T-helper 2 cell treated with Interferon-gamma antibody and Interleukin-4, amounts not matched to agents 100 ng/mL and 5 ng/mL, for 36 hours (primary cell): ENCODE results near the gene GET3. TPM values are rescaled to one million over a fixed set of nuclear protein-coding genes. Genes with fewer than 3 reads are reported as not detected.

Experiments used
- intact Hi-C: fragments of 100-400 bp; cut with micrococcal nuclease; formaldehyde crosslinking; loops from one replicate; pipeline ENCODE4 v1.15.1; 2023
- total RNA-seq: library from RNA; stranded (reverse); gene quantifications from 2 replicates; pipeline ENCODE4 v1.2.3, GENCODE V29; 2022

Gene GET3
- total RNA-seq, 1 donor from 2014 or later: 68.5 TPM

DNA sequence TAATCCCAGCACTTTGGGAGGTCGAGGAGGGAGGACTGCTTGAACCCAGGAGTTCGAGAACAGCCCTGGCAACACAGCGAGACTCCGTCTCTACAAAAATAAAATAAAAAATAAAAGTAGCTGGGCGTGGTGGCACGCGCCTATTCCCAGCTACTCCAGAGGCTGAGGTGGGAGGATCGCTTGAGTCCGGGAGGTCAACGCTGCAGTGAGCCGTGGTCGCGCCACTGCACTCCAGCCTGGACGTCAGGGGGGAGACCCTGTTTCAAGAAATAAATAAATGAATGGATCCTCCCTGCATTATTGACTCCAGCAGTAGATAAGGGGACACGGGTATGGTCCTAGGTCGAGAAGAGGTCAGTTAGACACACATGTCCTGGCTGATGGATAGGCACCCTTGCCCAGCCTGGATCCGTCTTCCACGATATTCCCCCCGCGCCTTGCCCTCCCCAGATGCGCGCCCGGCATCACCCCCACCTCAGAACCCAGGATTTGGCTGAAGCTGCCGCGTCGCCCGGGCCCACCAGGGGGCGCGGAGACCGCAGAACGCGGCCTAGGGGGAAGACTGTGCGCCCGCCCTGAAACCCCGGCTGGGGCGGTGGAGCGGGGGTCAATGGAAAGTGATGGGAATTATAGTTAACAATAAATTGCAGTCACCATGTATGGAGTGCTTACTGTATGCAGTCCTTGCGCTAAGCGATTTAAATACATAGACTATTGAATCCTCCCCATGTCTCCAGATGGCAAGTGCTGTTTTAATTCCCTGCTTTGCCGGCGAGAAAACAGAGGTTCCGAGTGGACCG, 40.1 kb downstream of the GET3 start:
- intact Hi-C loops: loop anchor here (1.0 kb wide), 2 partner anchors 12 to 19 kb away; no protein-coding TSS in a partner anchor

DNA sequence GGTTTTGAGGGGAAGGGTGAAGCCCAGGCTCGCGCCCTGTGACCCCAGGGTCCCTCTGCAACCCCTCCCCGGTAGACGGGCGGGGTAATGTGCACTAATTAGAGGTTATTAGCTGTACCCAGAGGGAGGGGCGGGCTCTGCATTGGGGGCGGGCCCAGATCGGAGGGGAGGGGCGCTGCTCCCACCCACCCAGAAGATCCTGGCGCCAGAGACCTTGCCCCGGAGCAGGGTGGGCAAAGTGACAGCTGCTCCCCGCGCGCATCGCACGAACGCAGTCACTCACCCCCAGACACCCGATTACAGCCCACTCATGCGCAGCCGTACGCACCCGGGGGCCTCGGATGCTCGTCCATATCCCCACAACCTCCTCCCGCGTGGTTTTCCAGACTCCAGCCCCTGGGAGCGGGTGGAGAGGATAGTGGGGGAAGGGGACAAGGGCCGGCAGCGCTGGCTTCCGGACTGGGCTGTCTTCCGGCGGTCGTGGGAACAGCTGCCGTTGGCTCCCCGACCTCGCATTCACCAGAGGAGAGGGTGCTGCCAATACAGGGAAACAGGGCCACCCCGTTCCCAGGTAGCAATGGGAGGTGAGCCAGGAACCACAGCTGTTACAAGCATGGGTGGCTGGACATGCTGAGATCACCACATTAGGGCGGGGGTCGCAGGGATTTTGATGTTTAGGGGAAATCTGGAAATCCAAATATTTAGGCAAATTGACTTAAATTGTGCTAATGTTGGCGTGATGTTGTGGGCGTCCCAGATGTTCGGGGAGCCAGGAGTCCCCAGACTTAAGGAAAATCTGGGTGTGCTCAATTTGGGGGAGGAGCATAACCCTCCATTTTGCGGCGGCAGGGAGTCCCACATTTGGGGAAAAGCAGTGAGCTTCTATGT, 41.0 kb downstream of the GET3 start:
- intact Hi-C loops: no loop called here

DNA sequence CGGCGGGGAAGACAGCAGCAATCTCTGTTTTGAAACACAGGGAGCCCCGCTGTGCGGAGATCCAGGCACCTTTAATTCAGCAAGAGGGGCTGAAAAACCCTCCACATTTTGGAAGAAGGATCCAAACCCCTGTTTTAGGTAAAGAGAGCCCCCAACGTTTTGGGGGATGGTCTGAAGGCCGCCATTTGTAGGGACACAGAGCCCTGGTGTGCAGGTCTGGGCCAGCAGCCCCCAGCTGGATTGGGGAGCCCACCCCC, 41.5 kb downstream of the GET3 start:
- intact Hi-C loops: no loop called here

DNA sequence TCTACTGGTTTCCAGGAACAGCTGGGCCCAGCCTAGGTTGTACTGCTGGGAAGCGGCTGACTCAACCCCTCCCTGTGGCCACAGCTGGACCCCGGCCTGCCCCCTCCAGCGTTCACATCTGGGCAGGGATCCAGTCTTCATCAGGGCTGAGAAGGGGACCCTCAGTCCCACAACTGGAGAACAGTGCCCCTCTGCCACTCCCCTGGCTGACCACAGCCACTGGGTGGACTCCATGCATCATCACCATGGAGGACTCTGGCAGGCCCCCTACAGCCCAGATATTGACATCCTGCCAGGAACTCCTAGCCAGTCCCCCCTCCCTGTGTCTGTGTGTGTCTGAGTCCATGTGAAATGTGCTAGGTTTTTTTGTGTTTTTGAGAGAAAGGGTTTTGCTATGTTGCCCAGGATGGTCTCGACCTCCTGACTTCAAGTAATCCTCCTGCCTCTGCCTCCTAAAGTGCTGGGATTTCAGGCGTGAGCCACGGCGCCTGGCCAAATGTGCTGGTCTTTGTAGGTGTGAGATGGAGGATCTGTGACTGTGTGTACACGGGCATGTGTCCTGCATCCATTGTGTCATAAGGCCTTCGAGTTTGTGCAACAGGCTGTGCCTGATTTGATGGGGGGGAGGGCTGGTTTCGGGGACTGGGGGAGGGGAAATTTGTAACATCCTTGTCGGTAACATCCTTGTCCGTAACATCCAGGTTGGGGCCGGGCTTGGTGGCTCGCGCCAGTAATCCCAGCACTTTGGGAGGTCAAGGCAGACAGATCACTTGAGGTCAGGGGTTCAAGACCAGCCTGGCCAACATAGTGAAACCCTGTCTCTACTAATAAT, 42.1 kb downstream of the GET3 start:
- intact Hi-C loops: no loop called here

DNA sequence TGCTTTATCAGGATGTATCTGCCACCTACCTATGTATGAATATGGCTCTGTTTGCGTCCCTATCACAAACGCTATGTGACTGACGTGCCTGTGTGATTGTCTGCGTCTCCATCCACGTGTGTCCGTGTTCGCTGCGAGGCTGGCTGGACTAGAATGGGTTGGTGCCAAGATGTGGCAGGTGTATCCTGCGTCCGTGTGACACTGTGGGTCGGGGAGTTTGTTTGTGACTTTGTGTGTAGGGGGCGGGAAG, 44.8 kb downstream of the GET3 start:
- intact Hi-C loops: loop anchor here (1.0 kb wide), 1 partner anchor 9 kb away; the partner anchor contains the start of gene JUNB

DNA sequence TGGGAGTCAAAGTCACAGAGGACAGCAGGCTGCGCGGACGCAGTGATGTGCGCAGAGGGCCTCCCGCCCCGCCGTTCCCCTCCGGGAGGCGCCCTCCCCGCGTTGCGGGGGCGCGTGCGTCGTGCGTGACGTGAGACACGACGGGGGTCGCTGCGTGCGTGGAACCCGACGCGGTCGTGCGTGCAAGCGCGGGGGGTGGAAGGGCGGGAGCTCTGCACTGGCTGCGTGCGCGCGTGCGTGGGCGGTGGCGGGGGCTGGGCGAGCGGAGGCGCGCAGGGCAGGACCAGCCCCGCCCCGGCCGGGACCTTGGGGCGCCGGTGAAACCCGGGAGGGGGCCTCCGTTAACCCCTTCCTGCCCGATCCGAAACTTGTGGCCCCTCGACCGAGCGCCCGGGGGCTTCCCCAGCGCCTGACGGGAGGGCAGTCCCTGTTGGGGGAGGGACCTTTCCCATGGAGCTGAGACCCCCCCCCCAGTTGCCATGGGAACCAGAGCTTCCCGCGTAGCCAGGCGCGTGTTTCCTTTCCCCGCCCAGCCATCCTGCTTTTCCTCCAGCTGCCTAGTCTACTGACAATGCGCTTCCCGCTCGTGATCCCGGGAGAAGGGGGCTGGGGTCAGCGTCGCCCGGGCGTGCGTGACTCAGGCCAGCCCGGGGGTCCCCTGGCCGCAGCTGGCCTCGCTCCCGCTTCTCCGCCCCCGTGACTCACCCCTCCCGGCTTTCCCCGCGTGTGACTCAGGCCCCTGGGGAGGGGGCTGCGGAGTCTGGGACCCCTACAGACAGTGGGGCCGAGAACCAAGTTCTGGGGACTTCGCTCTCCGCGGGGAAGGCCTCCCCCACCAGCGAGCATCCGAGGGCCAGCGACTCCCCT, 45.4 kb downstream of the GET3 start:
- intact Hi-C loops: loop anchor here (1.0 kb wide), 1 partner anchor 9 kb away; the partner anchor contains the start of gene JUNB

DNA sequence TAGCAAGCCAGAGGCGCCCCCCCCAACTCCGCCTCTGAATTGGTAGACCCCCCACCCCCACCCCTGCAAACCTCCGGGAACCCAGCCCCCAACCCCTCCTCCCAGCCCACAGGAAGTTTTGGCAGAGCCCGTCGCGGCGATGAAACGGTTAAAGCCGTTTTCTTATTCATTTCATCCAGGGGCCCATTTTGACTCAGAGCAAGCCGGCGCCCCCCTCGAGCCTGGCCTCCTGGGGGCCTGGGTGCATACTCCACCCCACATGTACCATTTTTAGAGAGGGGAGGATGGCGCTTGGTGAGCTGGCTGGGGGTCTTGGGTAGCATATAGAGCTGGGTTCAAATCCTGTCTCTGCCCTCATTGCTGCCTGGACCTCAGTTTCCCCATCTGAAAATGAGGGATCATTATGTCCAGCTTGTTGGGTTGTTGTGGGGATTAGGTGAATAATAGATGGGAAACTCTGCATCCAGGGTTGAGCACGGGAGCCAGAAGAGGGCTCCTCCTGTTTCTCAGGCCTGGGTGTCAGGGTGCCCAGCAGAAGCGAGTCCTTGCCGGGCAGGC, 46.1 kb downstream of the GET3 start:
- intact Hi-C loops: no loop called here

DNA sequence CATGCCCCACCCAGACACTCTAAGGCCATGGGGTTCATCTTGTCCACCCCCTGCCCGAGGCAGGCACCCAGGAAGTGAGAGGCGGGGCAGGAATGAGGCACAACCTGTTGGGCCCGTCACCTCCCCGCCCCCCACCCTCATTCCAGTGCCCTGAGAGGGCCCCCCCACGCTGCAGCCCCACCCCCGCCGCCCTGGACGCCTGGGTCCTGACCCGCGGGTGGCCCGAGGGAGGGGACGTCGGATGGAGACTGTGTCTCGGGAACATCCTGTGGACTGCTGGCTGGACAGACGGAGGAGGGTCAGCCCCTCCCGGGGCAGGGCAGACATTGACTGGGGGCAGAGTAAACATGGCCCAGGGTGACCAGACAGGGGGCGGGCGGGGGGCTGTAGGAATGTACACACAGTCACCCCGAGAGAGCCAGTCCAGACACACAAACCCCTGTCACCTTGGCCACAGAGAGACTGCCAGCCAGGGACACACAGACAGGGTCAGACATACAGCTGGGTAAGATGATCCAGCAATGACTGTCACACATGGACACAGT, 46.6 kb downstream of the GET3 start:
- intact Hi-C loops: no loop called here

DNA sequence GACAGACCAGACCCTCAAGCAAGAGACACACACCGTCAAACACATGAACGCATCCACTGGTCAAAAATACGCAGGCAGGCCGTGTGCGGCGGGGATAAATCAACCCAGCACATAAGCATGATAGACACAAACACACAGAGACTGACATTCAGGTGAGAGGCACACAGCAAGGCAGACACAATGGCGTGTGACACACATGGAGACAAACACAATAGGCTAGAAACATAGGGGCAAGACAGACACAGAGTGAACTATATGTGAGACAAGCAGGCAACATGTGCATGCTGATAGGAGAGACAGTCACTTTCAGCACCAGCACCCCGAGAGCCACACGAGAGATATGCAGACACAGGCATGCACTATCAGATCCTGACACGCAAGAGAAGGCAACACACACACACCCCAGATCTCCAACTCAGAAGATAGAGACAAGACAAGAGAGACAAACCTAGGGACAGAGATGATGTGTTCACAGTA, 47.1 kb downstream of the GET3 start:
- intact Hi-C loops: no loop called here

DNA sequence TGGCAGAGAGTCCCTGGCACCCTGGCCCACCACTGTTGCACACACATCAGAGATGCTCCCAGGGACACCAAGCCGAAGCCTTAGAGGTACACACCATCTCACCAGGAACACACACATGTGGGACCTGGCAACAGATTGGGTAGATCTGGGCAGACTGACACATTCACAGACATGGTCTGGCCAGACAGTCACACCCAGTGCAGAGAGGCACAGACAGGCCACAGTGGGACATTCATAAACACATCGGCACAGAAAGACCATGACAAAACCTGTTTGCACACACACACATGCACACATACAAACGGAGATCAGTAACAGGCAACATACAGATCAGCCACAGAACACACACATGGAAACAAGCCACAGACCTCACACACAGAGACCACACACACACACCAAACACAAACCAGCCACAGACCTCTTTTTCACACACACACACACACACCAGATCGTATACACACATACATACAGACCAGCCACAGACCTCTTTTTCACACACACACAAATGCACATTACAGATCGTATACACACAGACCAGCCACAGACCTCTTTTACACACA, 47.7 kb downstream of the GET3 start:
- intact Hi-C loops: no loop called here

DNA sequence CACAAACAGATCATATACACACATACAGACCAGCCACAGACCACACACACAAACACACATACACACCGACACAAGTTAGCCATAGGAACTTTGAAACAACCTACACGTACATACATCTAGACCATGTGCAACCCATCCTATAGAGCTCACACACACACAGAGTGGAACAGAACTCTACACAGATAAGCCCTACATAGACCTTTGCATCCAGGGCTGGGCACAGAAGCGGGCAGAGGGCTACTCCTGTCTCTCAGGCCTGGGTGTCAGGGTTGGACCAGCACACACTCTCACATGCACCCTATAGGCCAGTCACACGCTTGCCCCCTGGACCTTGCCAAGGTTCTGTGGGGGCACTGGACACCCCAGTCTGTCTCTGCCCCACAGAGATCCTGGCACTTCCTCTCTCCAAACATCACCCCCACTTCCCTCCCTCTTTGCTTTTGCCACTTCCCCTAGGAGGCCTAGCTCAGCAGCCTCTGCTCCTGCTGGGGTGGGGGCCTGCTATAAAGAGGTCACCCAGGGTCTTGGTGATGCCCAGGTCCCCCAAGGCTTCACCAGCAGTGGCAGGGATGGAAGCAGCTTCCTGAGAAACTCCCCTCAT, 48.2 kb downstream of the GET3 start:
- intact Hi-C loops: no loop called here

DNA sequence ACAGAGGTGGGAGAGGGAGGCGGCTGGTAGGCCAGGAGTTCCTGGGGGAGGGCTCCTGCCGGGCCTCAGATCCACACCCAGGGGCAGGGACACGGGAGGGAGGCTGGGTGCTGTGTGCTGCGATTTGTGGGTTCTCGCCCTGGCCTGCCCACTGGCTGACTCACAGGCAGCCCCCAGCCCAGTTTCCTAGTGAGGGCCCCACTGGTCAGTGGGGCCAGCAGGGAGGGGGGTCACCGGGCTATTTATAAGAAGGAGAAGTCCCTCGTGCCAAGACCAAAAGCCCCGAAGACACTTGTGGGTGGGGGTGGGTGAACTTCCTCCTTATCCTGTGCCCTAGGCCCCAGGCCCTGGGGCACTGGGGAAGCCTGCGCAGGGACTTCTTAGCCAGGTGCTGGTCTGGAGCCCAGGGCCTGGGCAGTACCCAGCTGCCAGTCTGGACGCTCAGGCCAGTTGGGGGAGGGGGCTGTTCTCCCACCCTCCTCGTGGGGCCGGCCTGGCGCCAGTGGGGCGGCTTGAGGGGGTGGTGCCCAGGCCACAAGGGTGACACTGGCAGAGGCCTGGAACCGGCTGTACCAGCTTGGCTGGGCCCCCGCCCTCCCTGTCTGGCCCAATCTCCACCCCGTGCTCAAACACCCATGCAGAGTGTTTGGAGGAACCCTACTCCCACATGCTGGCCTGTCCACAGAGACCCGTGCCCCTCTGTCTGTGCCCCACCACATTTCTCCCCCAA, 49.0 kb downstream of the GET3 start:
- intact Hi-C loops: no loop called here

DNA sequence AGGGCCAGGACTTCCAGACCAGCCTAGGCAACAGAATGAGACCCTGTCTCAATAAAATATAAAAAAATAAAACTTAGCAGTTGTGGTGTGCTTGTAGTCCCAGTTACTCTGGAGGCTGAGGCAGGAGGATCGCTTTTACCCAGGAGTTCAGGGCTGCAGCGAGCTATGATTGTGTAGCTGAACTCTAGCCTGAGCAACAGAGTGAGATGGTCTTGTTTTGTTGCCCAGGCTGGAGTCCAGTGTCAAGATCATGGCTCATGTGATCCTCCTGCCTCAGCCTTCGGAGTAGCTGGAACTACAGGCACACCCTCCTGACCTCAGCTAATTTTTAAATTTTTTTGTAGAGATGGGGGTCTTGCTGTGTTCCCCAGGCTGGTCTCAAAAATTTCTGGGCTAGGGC, 49.7 kb downstream of the GET3 start:
- intact Hi-C loops: no loop called here

DNA sequence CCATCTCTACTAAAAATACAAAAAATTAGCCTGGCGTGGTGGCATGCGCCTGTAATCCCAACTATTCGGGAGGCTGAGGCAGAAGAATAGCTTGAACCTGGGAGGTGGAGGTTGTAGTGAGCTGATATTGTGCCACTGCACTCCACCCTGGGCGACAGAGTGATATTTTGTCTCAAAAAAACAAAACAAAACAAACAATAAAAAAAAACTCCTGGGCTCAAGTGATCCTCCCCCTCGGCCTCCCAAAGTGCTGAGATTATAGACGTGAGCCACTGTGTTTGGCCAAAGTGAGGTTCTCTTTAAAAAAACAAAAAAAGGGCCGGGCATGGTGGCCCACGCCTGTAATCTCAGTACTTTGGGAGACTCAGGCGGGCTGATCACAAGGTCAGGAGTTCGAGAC, 50.2 kb downstream of the GET3 start:
- intact Hi-C loops: no loop called here

DNA sequence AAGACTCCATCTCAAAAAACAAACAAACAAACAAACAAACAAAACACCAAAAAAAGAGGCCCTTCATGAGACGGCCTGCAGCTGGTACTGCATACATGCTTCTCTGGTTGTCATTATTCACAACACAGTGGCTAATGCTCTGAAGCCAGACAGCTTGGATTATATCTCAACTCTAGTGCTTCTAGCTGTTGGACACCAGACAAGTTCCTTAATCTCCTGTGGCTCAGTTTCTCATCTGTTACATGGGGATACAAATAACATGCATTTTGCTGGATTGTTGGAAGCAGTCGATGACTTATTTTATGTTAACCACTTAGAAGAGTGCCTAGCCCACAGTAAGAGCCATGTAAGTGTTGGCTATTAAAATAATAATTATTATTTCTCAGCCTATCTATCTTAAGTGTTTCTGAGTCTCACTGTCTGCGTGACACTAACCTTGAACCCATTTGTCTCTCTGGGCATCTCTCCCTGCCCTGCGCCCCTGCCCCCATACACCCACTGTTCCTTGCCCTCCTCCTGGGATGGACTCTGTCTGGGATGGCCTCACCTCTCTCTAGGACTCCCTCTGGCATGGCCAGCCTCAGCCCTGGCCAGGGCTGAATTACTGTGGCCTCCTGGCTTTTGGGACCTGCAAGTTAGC, 50.9 kb downstream of the GET3 start:
- intact Hi-C loops: no loop called here

DNA sequence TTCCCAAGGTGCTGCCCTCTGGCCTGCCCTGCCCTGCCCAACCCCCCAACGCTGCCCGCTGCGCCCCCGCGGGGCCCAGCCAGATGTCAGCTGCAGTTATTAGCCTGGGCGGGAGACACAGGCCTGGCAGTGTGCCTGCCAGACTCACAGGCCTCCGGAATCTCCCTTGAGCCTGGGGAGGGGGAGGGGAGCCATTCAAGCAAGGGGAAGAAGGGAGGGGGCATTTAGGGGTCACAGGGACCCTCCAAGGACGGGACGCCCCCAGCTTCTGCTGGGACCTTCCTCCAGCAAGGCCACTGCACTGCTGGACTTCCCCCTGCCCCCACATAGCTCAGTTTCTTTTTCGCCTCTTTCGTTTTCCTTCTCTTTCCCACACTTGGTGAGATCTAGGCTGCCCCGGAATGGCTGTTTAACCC, 51.4 kb downstream of the GET3 start:
- intact Hi-C loops: loop anchor here (1.0 kb wide), 1 partner anchor 11 kb away; no protein-coding TSS in a partner anchor

DNA sequence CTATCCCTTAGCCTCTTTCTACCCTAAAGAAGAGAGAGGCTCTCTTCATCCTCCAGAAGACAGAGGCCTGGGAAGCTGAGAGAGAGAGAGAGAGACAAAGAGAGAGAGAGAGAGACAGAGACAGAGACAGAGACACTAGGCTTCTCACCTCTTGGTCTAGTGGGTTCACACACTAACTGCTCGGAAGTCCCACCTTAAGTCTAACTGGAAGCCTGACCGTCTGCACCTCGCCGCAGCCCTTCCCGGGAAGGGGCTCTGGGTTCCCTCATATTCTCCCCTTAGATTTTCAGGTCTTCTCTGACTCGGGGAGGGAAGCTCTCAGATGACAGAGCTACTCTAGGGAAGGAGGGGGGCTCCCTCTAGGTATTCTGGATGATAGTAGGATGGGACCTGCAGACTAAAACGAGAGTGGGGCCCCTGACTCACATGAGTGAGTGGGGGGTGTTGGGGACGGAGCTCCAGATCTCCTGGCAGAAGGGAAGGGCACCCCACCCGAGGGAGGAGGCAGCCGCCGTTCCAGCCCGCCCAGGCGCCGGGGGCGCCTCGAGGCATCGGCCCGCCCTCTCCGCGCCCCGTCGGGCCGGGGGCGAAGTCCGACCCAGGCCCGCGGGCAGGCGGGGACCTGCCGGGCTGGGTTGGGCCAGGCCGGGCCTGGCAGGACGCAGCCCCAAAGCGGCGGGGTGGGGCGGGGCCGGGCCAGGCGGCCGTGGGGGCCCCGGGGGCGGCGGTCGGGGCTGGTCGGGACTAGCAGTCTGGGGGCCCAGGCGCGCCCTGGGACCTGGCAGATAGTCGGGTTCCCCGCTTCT, 52.0 kb downstream of the GET3 start:
- intact Hi-C loops: loop anchor here (1.0 kb wide), 1 partner anchor 12 kb away; no protein-coding TSS in a partner anchor
